ENCODE measurements around the gene CHCHD6.

CHCHD6 gene

DNA sequence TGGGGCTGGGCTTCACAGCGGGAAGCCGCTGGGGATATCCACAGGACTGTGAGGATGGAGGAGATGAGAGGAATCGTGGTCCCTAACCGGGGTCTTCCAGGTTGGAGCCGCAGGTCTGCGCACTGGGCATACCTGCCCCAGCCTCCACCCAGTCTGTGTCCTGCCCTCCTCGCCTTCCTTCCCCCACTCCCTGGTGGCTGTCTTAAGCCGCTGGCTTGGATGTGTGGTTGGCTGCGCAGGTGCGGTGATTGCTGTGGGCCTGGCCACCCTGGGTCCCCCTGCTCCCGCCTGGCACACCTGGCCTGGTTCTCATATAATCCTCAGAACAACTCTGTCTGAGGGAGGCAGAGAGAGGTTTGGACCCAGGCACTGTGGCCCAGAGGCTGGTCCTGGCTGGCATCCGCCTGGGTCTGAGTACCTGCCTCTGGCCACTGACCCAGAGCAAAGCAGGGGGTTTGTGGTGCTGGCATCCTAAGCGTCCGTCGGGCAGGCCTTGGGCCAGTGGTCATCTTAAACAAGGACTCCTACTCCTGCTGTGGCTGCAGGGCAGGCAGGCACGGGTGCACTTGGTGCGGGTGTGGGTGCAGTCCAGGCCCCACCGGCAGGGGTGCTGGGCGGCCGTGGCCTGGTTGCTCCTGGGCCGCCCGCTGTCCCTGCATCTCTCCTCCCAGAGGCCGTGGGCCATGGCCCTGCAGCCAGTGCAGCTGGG, 297.6 kb downstream of the CHCHD6 start:
- no peak overlapping the region for H3K27ac Mint-ChIP-seq
- no peaks in the 10 kb centered on the region for H3K9me3 Mint-ChIP-seq
- H3K36me3 Mint-ChIP-seq (ENCODE audit: low read depth), result no peaks in the 10 kb centered on the region
- DNase-seq (no peak), ATAC-seq (no peak)
- no peaks in the 10 kb centered on the region for H3K27me3 Mint-ChIP-seq
- no peak overlapping the region for H3K4me3 Mint-ChIP-seq
- H3K4me1 Mint-ChIP-seq, result no peaks in the 10 kb centered on the region

DNA sequence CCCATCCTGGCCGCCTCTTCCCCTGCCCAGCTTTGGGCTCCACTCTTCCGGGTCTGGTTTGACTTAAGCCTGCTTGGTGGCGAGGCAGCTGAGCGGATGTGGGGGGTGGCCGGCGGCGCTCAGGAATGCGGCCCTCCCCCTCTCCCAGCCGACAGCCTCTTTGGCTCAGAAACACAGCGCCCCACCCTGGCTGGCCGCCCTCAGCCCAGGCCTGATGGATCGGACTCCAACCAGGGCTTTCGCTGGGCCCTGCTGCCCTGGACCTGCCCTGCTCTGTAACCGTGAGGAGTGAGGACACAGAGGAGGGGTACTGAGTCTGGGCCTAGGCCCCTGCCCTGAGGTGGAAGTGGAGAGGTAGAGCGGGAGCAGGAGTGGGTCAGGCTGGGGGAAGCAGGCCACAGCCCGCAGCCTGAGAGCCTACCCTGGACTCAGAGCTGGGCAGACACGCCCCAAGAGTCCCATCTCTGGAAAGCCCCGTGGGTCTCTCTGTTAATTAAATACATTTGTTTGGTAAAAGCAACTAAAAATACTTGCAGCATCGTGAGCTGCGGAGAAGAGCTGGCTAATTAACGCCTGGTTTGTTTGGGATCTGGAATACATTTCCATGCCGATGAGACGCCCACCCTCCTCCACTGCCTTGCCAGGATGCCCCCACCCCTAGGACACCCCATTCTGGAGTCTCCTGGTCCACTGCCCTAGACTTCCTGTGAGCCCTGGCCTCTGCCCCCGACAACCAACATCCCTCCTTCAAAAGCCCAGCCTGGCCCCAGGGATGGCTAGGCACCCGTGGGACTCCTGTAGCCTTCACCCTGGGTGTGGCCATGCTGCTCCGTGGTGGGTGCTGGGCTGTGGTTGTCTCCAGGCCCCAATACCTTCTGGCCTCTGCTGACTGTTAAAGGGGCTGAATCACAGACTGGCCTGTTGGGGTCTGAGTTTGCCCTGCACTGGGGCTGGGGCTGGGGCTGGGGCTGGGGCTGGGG, 298.4 kb downstream of the CHCHD6 start:
- H3K27me3 Mint-ChIP-seq, result no peaks in the 10 kb centered on the region
- H3K36me3 Mint-ChIP-seq (ENCODE audit: low read depth), result no peaks in the 10 kb centered on the region
- ATAC-seq, result no peak
- no peak for DNase-seq
- H3K4me1 Mint-ChIP-seq, result no peaks in the 10 kb centered on the region
- H3K9me3 Mint-ChIP-seq, result no peaks in the 10 kb centered on the region
- H3K27ac Mint-ChIP-seq, result no peak overlapping the region
- H3K4me3 Mint-ChIP-seq, result no peak overlapping the region

DNA sequence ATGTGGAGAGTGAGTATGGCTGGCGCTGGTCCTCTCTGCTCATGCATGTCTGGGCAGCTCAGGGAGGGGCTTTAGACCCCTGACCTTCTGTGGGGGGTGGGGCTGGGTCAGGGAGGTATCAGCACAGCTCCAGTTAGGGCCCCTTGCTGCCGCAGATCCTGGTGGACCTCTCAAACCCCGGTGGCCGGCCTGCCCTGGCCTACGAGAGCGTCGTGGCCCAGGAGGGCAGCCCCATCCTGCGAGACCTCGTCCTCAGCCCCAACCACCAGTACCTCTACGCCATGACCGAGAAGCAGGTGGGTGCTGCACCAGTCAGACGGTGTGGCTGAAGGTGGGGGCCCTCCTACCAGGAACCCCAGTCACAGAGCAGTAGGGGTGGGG, 299.1 kb downstream of the CHCHD6 start:
- no peaks in the 10 kb centered on the region for H3K27me3 Mint-ChIP-seq
- no peaks in the 10 kb centered on the region for H3K36me3 Mint-ChIP-seq (ENCODE audit: low read depth)
- no peak for DNase-seq
- H3K4me1 Mint-ChIP-seq, result no peaks in the 10 kb centered on the region
- H3K27ac Mint-ChIP-seq, result no peak overlapping the region
- ATAC-seq, result no peak
- H3K4me3 Mint-ChIP-seq, result no peak overlapping the region
- H3K9me3 Mint-ChIP-seq, result no peaks in the 10 kb centered on the region

DNA sequence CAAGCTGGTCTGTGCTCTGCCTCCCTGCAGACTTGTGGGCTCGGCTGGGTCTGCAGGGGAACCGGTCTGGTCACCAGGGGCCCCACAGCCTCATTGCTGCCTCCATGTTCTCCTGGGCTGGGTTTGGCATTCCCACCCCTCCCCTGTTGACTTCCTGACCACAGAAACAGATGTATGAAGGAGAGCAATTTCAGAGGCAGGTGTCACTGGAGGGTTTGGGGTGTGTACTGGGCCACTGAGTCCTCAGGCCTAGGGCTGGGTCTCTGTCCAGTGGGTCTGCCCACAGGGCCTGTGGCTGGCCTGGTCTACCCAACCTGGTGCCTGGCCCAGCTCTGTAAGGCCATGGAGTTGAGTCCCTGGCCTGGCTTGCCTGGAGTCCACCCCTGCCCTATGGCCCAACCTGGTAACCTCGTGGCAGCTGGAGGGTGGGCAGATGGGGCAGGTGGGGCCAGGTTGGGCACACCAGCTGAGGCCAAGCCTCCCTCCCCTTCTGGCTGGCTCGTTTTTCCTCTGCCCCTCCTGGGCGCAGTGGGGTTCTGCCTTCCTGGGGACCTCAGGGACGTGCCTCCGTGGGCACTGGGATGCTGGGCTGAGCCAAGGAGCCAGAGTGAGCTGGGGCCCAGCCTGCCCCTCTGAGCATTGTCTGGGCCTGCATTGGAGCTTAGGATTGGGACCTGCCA, 299.7 kb downstream of the CHCHD6 start:
- no peaks in the 10 kb centered on the region for H3K27me3 Mint-ChIP-seq
- H3K27ac Mint-ChIP-seq, result no peak overlapping the region
- DNase-seq (no peak), ATAC-seq (no peak)
- H3K36me3 Mint-ChIP-seq (ENCODE audit: low read depth), result no peaks in the 10 kb centered on the region
- H3K4me1 Mint-ChIP-seq, result no peaks in the 10 kb centered on the region
- no peak overlapping the region for H3K4me3 Mint-ChIP-seq
- no peaks in the 10 kb centered on the region for H3K9me3 Mint-ChIP-seq

DNA sequence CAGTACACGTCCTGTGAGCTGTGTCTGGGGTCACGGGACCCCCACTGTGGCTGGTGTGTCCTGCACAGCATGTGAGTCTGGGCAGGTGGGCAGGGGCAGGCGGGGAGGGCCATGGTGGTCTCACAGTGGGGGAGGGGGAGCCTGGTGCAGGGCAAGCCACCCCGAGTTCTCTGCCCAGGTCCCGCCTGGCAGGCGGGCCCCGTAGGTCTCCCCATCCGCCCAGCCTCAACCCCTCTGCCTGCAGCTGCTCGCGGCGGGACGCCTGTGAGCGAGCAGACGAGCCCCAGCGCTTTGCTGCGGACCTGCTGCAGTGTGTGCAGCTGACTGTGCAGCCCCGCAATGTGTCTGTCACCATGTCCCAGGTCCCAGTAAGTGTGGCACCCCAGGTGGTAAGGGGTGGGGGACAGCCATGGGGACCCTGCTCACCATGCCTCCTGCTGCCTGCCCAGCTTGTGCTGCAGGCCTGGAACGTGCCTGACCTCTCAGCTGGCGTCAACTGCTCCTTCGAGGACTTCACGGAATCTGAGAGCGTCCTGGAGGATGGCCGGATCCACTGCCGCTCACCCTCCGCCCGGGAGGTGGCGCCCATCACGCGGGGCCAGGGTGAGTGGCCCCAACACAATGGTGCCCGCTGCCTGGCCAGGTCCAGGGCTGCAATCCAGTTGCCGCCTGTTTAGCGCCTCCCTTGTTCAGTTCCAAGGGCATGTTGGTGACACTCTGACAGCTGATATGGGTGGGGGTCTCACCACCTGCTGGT, 300.8 kb downstream of the CHCHD6 start:
- H3K4me3 Mint-ChIP-seq, result no peak overlapping the region
- ATAC-seq, result no peak
- no peaks in the 10 kb centered on the region for H3K36me3 Mint-ChIP-seq (ENCODE audit: low read depth)
- no peak overlapping the region for H3K27ac Mint-ChIP-seq
- no peak for DNase-seq
- H3K9me3 Mint-ChIP-seq, result no peaks in the 10 kb centered on the region
- H3K4me1 Mint-ChIP-seq, result no peaks in the 10 kb centered on the region
- H3K27me3 Mint-ChIP-seq, result no peaks in the 10 kb centered on the region

DNA sequence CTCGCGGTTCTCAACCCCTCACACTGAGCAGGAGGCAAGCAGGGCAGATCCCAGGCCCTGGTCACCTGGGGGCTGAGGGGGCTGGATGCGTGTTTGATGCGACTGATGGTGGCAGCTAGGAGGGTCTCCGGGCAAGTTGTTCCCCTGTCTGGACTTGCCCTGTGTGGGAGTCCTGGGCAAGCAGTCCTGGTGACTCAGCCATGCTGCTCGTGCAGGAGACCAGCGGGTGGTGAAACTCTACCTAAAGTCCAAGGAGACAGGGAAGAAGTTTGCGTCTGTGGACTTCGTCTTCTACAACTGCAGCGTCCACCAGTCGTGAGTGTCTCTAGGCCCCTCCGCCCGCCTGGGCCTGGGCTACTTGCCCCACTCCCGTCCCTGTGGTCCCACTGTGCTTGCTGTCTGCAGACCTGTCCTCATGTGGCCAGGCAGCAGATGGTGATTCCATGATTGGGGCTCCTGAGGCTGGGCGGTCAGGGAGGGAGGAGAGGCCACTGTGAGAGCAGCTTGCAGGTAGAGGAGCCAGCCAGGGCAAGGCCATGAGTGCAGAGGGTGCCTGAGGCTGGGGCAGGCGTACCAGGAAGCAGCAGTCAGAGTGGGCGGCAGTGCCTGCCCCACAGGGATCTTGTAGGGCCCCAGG, 301.9 kb downstream of the CHCHD6 start:
- no peaks in the 10 kb centered on the region for H3K9me3 Mint-ChIP-seq
- no peaks in the 10 kb centered on the region for H3K27me3 Mint-ChIP-seq
- no peak overlapping the region for H3K4me3 Mint-ChIP-seq
- DNase-seq (no peak), ATAC-seq (no peak)
- H3K4me1 Mint-ChIP-seq, result no peaks in the 10 kb centered on the region
- H3K27ac Mint-ChIP-seq, result no peak overlapping the region
- H3K36me3 Mint-ChIP-seq (ENCODE audit: low read depth), result no peaks in the 10 kb centered on the region

DNA sequence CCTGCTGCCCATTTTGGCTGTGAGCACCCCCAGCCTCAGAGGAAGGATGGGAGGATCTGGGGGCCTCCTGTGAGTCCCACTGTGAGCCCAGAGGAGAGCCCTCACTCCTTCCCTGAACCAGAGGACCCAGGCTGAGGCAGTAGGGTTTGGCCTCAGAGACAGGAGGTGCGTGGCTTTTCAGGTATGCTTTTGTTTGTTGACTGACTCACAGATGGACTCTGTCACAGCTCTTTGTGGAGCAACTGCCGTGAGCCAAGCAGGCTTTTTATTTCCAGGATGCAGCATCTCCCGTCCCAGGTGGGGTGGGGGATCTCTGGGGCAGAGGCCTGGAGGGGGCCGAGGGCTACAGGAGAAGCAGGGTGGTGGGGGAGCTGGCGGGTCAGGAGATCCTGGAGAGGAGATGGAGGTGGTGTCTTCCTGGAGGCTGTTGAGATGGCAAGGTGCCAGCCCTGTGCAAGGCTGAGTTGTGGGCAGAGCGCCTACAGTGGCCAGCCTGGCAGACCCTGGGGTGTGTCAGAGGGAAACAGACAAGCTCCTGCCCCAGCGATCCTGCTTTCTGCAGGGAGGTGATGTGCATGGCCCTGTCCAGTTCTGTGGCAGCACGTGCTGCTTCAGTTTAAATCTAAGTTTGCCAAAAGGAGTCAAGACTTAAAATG, 302.9 kb downstream of the CHCHD6 start:
- H3K27ac Mint-ChIP-seq, result no peak overlapping the region

DNA sequence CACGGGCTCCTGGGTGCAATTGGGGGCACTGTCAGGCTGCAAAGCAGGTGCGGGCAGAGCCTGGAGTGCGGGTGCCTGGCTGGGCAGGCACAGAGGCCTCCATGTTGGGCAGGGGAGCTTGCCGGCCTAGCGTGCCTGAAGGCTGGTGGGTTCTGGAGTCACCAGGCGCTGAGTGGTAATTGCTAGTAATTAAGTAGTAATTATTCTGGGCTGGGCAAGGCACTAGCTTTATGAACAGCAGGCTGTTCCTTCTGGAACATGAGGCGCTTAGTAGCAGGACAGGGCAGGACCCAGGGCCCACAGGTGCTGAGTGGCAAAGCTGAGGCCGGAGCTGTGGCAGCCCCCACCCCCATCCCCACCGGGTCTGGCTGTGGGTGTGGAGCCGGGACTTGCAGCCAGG, 304.2 kb downstream of the CHCHD6 start:
- DNase-seq, result no peak
- Mint-ChIP-seq H3K4me1 (no peaks in the 10 kb centered on the region), H3K27ac (no peak overlapping the region), H3K4me3 (no peak overlapping the region), H3K27me3 (no peaks in the 10 kb centered on the region), H3K36me3 (ENCODE audit: low read depth) (peaks cover under 1% of the 10 kb centered on the region), H3K9me3 (no peaks in the 10 kb centered on the region)
- no peak for ATAC-seq

More for the DNA sequence above, 302.9 kb downstream of the CHCHD6 start:
- ATAC-seq (no peak), DNase-seq (no peak)
- no peaks in the 10 kb centered on the region for H3K36me3 Mint-ChIP-seq (ENCODE audit: low read depth)
- H3K9me3 Mint-ChIP-seq, result no peaks in the 10 kb centered on the region
- H3K4me3 Mint-ChIP-seq, result no peak overlapping the region
- no peaks in the 10 kb centered on the region for H3K27me3 Mint-ChIP-seq
- H3K4me1 Mint-ChIP-seq, result no peaks in the 10 kb centered on the region

DNA sequence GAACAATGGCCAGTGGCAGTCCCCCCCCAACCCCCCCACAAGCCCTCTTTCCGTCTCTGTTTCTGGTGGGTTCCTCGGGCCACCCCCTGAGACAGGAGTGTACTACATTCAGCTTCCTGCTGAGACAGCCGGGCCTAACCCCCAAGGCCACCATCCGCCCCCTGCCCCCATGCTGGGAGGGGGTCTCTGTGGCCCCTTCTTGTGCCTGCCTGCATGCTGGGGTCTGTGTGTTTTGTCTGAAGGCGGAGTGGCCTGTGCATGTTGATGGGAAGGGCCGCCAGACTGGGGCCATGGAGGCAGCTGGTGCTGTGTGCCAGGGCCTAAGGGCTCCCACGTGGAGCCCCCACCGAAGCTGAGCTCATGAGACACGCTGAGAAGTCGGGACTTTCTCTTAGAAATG, 305.5 kb downstream of the CHCHD6 start:
- no peak for ATAC-seq
- H3K27me3 Mint-ChIP-seq, result no peaks in the 10 kb centered on the region
- peaks cover 7% of the 10 kb centered on the region for H3K36me3 Mint-ChIP-seq (ENCODE audit: low read depth)
- H3K27ac Mint-ChIP-seq, result no peak overlapping the region
- no peaks in the 10 kb centered on the region for H3K4me1 Mint-ChIP-seq
- DNase-seq, result no peak
- H3K4me3 Mint-ChIP-seq, result no peak overlapping the region
- no peaks in the 10 kb centered on the region for H3K9me3 Mint-ChIP-seq

Measured in activated naive CD8-positive, alpha-beta T cell treated with anti-CD3 and anti-CD28 coated beads, Interleukin-2, amount 50 U/mL, for 24 hours (primary cell).